Hippocampal formation (tissue), 2 donors: ENCODE results near the gene HOXD10.

Experiments
- DNase-seq, 2 donors: peaks; one replicate each; lab custom pipeline; 2025; lab: John Stamatoyannopoulos, UW

The HOXD10 gene

GRCh38 chr2:176096243-176096985, 20.2 kb upstream of the HOXD10 start:
- no peak for DNase-seq

GRCh38 chr2:176096986-176097819, 19.4 kb upstream of the HOXD10 start:
- peak in 1 of 2 donors; percentile 9 for DNase-seq

GRCh38 chr2:176097820-176098365, 18.7 kb upstream of the HOXD10 start:
- no peak for DNase-seq

GRCh38 chr2:176098366-176099158, 18.0 kb upstream of the HOXD10 start:
- no peak for DNase-seq

GRCh38 chr2:176099159-176099727, 17.3 kb upstream of the HOXD10 start:
- DNase-seq: no peak

GRCh38 chr2:176099728-176100546, 16.6 kb upstream of the HOXD10 start, which contains the start of gene HOXD12:
Gene HOXD12 (plus strand): TSS chr2:176099795. CDS start chr2:176099802, 7 bp downstream.
- DNase-seq: no peak

- no peak for DNase-seq
These were observed 15.9 kb upstream of the HOXD10 start for GRCh38 chr2:176100547-176101140.

- no peak for DNase-seq
These were observed 15.3 kb upstream of the HOXD10 start for GRCh38 chr2:176101216-176101830.

- no peak for DNase-seq
These were observed 14.7 kb upstream of the HOXD10 start for GRCh38 chr2:176101842-176102241.

- no peak for DNase-seq
These were observed 14.2 kb upstream of the HOXD10 start for GRCh38 chr2:176102309-176102866.

- DNase-seq: no peak
These were observed 13.4 kb upstream of the HOXD10 start for GRCh38 chr2:176103194-176103593.

GRCh38 chr2:176103742-176104315, 12.7 kb upstream of the HOXD10 start:
- DNase-seq: no peak

GRCh38 chr2:176104316-176105077, 12.1 kb upstream of the HOXD10 start:
- DNase-seq: no peak

GRCh38 chr2:176105078-176105729, 11.4 kb upstream of the HOXD10 start:
- DNase-seq: no peak

GRCh38 chr2:176105730-176106580, 10.6 kb upstream of the HOXD10 start:
- no peak for DNase-seq

GRCh38 chr2:176106581-176107539, 9.7 kb upstream of the HOXD10 start, which contains the start of gene HOXD11:
Gene HOXD11 (plus strand): TSS chr2:176107280. CDS start chr2:176107356, 76 bp downstream.
- DNase-seq: no peak
